ENCODE measurements around the gene IQSEC1. TPM values are rescaled to one million over a fixed set of nuclear protein-coding genes. Genes with fewer than 3 reads are reported as not detected.

The IQSEC1 gene
- total and polyA plus RNA-seq, 9 of the 15 experiments (the other 6 are each of a cell fraction or from before 2014, with no cell fraction given) = 0.56 to 39.0 (median 6.8) TPM

DNA sequence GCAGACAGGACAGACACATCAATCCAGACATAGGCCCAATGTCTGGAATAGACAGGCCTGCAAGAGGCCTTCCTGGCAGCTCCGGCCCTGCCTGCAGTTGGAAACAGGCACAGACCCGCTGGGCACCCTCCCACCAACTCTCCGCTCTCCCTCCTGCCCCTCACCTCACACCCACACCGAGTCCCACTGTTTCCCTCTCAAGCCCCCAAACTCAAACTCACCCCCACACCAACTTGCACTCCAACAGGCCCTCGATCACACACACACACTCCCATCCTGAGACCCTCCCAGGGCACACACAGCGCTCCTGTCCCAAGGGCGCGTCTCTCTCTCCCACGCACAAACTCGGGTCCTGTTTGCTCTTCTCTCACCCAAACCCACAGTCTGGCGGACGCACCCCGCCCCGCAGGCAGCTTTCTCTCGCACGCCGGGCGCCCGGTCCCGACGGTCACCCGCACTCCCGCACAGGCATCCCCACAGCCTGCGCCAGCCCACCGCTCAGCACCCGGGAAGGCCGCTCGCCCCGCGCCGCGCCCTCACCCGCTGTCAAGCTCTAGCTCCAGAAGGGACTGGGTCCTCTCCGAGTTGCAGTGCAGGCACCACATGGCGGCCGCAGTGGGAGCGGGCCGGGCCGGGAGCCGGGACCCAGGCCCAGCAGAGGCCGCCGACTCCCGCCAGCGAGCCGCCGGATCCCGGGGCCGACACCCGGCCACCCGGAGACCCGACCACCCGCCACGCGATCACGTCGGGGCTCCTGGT lies 106.2 kb downstream of the IQSEC1 start (continued):
- TF ChIP-seq ZNF124 (CRISPR knock-in tag; IDR thresholded peaks at IDR 0.05) (0 out of 2 replicates have a peak, but pooled peaks have one; percentile 78), PHB2 (IDR thresholded peaks at IDR 0.05; ENCODE audit: low read depth) (0 out of 2 replicates have a peak, but pooled peaks have one; percentile 28), CBFA2T2 (conservative IDR thresholded peaks at IDR 0.05) (no peak), HMG20A (CRISPR knock-in tag; conservative IDR thresholded peaks at IDR 0.05) (no peak), SRSF1 (IDR thresholded peaks at IDR 0.05; ENCODE audit: low read depth, low read length) (0 out of 2 replicates have a peak, but pooled peaks have one; percentile 46), FOXM1 (IDR thresholded peaks at IDR 0.05; ENCODE audit: low read depth) (no peak), FOXM1 (CRISPR knock-in tag; IDR thresholded peaks at IDR 0.05; ENCODE audit: low read depth) (no peak), ZBTB1 (CRISPR knock-in tag; IDR thresholded peaks at IDR 0.05; ENCODE audit: borderline replicate concordance, low read depth) (no peak; the same call in 1 of the 2 replicates), TRIM24 (IDR thresholded peaks at IDR 0.05) (peak; percentile 29 to 72; a peak in 2 of 4 replicates), GABPA (tag; conservative IDR thresholded peaks at IDR 0.05; ENCODE audit: low read depth) (no peak), CREBBP (IDR thresholded peaks at IDR 0.05; ENCODE audit: low read depth, low read length) (no peak), CTBP1 (IDR thresholded peaks at IDR 0.05; ENCODE audit: borderline replicate concordance) (peak; percentile 51; the same call in 1 of the 2 replicates), CBFB (CRISPR knock-in tag; IDR thresholded peaks at IDR 0.05) (no peak), HDAC3 (IDR thresholded peaks at IDR 0.05; ENCODE audit: borderline replicate concordance, partially characterized antibody) (no peak), MXI1 (IDR thresholded peaks at IDR 0.05; ENCODE audit: low read depth, low read length) (no peak), HNRNPL (IDR thresholded peaks at IDR 0.05; ENCODE audit: low read depth, low read length) (0 out of 2 replicates have a peak, but pooled peaks have one; percentile 30), RB1 (IDR thresholded peaks at IDR 0.05; ENCODE audit: low read depth) (peak; percentile 80), FOXK1 (CRISPR knock-in tag; IDR thresholded peaks at IDR 0.05; ENCODE audit: borderline replicate concordance) (no peak), CXXC5 (CRISPR knock-in tag; IDR thresholded peaks at IDR 0.05) (peak; percentile 46), TCF7 (IDR thresholded peaks at IDR 0.05; ENCODE audit: borderline replicate concordance) (no peak), ZNF57 (CRISPR knock-in tag; IDR thresholded peaks at IDR 0.05) (no peak), ZNF583 (CRISPR knock-in tag; IDR thresholded peaks at IDR 0.05) (0 out of 2 replicates have a peak, but pooled peaks have one; percentile 52), ZNF174 (CRISPR knock-in tag; IDR thresholded peaks at IDR 0.05) (no peak), E2F3 (CRISPR knock-in tag; IDR thresholded peaks at IDR 0.05) (peak; percentile 56; the same call in 1 of the 2 replicates), NFXL1 (CRISPR knock-in tag; IDR thresholded peaks at IDR 0.05) (no peak), ZNF316 (IDR thresholded peaks at IDR 0.05) (peak; percentile 96), NCOA2 (IDR thresholded peaks at IDR 0.05; ENCODE audit: partially characterized antibody in 2 of 2) (no peak), XRCC5 (IDR thresholded peaks at IDR 0.05; ENCODE audit: low read depth, low read length) (no peak), EWSR1 (IDR thresholded peaks at IDR 0.05; ENCODE audit: borderline replicate concordance, low read depth, partially characterized antibody) (no peak)
- TF ChIP-seq, protein P1, sequence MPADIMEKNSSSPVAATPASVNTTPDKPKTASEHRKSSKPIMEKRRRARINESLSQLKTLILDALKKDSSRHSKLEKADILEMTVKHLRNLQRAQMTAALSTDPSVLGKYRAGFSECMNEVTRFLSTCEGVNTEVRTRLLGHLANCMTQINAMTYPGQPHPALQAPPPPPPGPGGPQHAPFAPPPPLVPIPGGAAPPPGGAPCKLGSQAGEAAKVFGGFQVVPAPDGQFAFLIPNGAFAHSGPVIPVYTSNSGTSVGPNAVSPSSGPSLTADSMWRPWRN (IDR thresholded peaks at IDR 0.05; ENCODE audit: low read depth) = no peak
- TF ChIP-seq, protein P2, sequence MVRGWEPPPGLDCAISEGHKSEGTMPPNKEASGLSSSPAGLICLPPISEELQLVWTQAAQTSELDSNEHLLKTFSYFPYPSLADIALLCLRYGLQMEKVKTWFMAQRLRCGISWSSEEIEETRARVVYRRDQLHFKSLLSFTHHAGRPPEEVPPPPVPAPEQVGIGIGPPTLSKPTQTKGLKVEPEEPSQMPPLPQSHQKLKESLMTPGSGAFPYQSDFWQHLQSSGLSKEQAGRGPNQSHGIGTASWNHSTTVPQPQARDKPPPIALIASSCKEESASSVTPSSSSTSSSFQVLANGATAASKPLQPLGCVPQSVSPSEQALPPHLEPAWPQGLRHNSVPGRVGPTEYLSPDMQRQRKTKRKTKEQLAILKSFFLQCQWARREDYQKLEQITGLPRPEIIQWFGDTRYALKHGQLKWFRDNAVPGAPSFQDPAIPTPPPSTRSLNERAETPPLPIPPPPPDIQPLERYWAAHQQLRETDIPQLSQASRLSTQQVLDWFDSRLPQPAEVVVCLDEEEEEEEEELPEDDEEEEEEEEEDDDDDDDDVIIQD (CRISPR knock-in tag; IDR thresholded peaks at IDR 0.05) = no peak
